ENCODE results near the gene SMOC2. TPM values are rescaled to one million over a fixed set of nuclear protein-coding genes. Genes with fewer than 3 reads are reported as not detected.
"Not testable (repeated sequence)": the region's sequence is repeated elsewhere in the genome, so short reads cannot be mapped to it uniquely, and the experiment has no call there.

SMOC2 gene
- total RNA-seq, 1 donor: not detected

DNA sequence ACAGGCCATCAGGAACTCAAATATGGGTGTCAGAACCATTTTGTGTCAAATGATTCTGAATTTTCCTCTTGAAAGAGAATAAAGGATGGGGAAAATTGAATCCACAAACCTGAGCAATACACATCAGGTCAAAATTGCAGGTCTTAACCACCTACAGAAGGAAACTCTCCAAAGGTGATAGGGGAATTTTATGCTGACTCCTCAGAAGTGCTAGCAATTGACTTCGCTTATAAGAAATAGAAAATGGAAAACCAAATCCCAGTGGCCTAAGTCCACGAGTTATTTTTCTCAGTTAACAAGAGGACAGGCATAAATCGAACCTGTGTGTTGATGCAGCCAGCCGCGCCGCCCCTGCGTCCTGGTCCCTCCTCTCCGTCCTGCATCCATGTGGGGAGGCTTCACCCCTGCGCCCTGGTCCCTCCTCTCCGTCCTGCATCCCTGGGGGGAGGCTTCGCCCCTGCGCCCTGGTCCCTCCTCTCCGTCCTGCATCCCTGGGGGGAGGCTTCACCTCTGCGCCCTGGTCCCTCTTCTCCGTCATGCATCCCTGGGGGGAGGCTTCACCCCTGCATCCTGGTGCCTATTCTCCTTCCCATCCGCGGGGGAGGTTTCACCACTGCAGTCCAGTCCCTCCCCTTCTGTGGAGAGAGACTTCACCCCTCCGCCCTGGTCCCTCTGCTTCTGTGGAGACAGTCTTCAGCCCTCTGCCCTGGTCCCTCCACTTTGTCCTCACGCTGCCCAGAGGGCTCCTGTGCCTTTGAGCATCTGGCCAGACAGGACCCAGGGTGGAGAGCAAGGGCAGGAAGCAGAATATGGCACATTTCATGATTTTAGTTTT lies 230.3 kb downstream of the SMOC2 start:
- no peak for DNase-seq (ENCODE audit: low read depth)
- TF ChIP-seq, protein P1, sequence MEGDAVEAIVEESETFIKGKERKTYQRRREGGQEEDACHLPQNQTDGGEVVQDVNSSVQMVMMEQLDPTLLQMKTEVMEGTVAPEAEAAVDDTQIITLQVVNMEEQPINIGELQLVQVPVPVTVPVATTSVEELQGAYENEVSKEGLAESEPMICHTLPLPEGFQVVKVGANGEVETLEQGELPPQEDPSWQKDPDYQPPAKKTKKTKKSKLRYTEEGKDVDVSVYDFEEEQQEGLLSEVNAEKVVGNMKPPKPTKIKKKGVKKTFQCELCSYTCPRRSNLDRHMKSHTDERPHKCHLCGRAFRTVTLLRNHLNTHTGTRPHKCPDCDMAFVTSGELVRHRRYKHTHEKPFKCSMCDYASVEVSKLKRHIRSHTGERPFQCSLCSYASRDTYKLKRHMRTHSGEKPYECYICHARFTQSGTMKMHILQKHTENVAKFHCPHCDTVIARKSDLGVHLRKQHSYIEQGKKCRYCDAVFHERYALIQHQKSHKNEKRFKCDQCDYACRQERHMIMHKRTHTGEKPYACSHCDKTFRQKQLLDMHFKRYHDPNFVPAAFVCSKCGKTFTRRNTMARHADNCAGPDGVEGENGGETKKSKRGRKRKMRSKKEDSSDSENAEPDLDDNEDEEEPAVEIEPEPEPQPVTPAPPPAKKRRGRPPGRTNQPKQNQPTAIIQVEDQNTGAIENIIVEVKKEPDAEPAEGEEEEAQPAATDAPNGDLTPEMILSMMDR (IDR thresholded peaks at IDR 0.05; ENCODE audit: insufficient read depth, low read depth, low read length): no peak
- no peak overlapping the region for H3K4me3 ChIP-seq (ENCODE audit: low read depth, low read length)

DNA sequence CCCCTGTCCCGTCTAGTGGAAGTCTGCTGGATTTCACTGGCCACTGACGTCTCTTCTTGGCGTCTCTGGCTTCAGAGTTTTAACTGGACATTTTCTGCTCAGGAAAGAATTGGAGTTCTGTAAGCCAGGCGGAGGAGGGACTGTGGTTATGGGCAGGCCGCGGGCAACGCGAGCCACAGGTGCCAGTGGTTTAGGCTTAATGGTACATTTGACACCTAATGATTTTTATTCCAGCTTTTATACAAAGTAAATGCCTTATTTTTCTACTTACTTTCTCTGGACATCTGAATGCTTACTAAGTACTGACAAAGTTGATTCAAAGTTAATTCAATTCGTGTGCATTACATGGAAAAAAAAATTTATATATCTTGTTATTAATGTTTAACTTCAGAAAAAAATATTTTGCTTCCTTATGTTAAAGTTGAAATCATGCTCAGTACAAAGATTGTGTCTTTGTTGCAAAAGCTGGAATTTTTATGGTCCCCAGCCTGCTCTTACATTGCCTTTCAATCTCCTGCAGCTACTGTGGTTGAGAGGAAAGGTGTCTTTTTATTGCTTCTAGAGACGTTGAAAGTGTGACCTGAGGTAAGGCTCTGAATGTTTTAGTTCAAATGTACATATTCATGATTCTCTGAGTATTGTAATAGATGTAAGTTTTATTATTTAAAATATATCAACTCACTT lies 231.0 kb downstream of the SMOC2 start:
- no peak overlapping the region for H3K4me3 ChIP-seq (ENCODE audit: low read depth, low read length)
- no peak for DNase-seq (ENCODE audit: low read depth)
- TF ChIP-seq, protein P1 (IDR thresholded peaks at IDR 0.05; ENCODE audit: insufficient read depth, low read depth, low read length): no peak

DNA sequence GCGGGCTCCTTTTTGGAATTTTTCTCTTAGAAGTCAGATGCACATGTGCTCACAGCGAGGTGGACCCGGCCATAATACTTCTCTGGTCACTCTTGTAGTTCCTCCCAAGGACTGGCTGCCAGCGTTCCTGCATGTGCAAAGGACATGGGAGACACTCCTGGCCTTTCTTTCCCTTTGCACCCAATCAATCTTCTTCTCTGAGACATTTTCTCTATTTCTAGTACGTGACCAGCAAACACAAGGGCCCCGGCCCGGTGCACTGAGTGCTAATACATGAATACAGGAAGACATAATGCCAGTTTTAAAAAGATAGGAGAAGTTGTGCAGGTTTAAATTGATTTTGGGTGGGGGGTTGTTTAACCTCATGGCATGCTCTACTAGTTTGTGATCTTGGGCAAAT lies 233.6 kb downstream of the SMOC2 start:
- TF ChIP-seq, protein P1 (IDR thresholded peaks at IDR 0.05; ENCODE audit: insufficient read depth, low read depth, low read length): no peak
- H3K4me3 ChIP-seq (ENCODE audit: low read depth, low read length): no peak overlapping the region
- DNase-seq (ENCODE audit: low read depth): no peak

DNA sequence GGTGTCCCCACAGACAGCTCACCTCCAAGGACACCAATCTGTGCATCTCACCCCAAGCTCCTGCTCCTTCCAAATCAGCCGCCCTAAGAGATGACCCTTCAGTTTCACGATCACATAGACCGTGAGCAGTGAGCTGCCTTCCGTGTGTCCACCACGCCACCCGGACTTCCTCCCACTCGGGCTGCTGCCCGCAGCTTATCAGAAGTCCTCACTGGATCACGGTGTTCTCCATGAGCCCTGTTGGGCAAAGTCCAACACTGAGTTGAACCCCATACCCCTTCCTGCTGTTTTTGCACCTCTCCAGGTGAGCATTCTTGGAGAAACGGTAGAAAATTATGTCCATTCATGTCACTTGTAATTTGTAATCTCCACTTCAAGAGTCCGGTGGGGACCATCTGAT lies 234.4 kb downstream of the SMOC2 start:
- H3K4me3 ChIP-seq (ENCODE audit: low read depth, low read length): no peak overlapping the region
- TF ChIP-seq, protein P1 (IDR thresholded peaks at IDR 0.05; ENCODE audit: insufficient read depth, low read depth, low read length): no peak
- DNase-seq (ENCODE audit: low read depth): no peak

DNA sequence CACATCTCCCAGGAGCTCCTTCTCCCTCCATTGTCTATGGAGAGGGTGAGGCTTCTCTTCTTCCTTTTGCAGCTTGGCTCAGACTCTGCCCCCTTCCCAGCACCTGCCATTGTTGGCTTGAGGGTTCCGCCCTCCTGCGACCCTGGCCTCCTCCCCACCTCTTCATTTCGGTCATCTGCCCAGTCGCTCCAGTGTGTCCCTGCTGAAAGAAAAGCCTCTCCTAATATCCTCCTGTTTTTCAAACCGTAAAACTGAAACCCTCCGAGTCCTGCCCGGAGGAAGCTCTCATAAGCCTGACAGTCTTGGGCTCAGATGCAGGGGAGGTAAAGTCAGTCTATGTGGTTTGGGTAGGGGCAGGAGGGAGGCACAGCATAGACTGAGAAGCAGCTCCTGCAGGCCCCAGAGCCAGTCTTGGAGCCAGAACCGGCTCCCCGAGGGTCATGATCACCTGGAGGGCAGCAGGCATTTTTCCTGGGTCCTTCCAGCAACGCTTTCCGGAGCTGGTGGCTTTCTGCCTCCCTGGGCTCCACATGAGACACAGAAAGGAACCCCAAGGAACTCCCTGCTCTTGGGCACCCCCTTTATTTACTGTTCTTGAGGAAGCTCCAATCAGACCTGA lies 235.1 kb downstream of the SMOC2 start:
- no peak for DNase-seq (ENCODE audit: low read depth)
- TF ChIP-seq, protein P1 (IDR thresholded peaks at IDR 0.05; ENCODE audit: insufficient read depth, low read depth, low read length): no peak
- H3K4me3 ChIP-seq (ENCODE audit: low read depth, low read length): no peak overlapping the region

DNA sequence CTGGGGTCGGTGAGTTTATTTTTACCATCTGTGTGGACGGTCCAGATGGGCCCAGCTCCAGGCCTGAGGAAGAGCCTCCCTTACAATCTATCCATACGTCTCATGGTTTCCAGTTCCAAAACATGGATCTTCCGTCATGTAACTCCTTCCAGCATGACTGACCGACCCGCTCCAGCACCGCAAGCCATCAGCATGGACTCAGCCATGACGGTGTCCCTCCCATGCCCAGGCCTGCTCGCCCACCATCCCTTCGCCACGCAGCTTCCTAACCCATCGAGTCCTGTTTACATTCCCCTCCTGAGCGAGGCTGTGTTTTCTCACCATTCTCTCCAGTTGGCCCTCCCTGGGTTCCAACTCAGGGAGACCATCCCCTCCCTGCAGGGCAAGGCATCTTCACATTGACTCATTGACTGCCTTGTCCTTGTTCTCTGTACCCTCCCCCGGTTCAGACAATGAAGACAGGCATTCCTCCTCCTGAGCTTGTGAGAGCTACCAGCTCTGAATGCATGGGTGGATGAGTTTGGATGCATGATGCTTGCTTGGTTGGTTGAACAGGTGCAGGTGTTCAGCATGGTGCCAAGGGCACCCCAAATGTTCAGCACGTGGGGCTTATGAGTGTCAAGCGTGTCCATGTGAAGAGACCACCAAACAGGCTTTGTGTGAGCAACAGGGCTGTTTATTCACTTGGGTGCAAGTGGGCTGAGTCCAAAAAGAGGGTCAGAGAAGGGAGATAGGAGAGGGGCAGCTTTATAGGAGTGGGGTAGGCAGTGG lies 235.8 kb downstream of the SMOC2 start:
- TF ChIP-seq, protein P1 (IDR thresholded peaks at IDR 0.05; ENCODE audit: insufficient read depth, low read depth, low read length): no peak
- H3K4me3 ChIP-seq (ENCODE audit: low read depth, low read length): no peak overlapping the region
- DNase-seq (ENCODE audit: low read depth): no peak

DNA sequence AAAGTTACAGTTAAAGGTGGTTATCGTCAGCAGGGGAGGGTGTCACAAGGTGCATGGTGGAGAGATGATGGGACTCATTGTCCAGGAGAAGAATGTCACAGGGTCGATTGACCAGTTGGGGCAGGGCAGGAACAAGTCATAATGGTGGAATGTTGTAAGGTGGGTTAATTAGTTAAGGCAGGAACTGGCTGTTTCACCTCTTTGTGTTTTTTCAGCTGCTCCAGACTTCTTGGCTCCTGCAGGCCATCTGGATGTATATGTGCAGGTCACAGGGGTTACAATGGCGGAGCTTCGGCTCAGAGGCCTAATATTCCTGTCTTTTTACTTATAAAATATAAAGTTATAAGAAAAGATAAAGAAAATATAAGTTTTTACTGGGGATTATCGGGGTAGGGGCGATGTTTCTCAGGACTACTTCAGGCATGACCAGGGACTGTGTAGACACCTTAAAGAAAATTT lies 236.4 kb downstream of the SMOC2 start:
- not testable (repeated sequence) for H3K4me3 ChIP-seq (ENCODE audit: low read depth, low read length); DNase-seq (ENCODE audit: low read depth)

All from fibroblast of villous mesenchyme (primary cell).